ENCODE results near the gene TOX2.

GRCh38 chr20:44021900-44022299, 107.2 kb downstream of the TOX2 start:
- TF ChIP-seq CTCF (IDR thresholded peaks at IDR 0.05): no peak
- no peak for TF ChIP-seq ZFX (IDR thresholded peaks at IDR 0.05; ENCODE audit: borderline replicate concordance)

Data from 22Rv1 (cell line).